ENCODE data around the gene CD7.

GRCh38 chr17:82302568-82302963, 14.8 kb downstream of the CD7 start:
- TF ChIP-seq, protein P1, sequence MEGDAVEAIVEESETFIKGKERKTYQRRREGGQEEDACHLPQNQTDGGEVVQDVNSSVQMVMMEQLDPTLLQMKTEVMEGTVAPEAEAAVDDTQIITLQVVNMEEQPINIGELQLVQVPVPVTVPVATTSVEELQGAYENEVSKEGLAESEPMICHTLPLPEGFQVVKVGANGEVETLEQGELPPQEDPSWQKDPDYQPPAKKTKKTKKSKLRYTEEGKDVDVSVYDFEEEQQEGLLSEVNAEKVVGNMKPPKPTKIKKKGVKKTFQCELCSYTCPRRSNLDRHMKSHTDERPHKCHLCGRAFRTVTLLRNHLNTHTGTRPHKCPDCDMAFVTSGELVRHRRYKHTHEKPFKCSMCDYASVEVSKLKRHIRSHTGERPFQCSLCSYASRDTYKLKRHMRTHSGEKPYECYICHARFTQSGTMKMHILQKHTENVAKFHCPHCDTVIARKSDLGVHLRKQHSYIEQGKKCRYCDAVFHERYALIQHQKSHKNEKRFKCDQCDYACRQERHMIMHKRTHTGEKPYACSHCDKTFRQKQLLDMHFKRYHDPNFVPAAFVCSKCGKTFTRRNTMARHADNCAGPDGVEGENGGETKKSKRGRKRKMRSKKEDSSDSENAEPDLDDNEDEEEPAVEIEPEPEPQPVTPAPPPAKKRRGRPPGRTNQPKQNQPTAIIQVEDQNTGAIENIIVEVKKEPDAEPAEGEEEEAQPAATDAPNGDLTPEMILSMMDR (IDR thresholded peaks at IDR 0.05; ENCODE audit: low read depth, low read length, poor library complexity, severe bottlenecking): no peak
- no peak for TF ChIP-seq EZH2phosphoT487 (IDR thresholded peaks at IDR 0.05; ENCODE audit: borderline replicate concordance, low read length)

All from DOHH2 (cell line).